Measurements from ENCODE around the gene MCF2L. TPM values are rescaled to one million over a fixed set of nuclear protein-coding genes. Genes with fewer than 3 reads are reported as not detected.

The MCF2L gene
- total RNA-seq, 1 experiment from 2014 or later: 5.9 TPM

DNA sequence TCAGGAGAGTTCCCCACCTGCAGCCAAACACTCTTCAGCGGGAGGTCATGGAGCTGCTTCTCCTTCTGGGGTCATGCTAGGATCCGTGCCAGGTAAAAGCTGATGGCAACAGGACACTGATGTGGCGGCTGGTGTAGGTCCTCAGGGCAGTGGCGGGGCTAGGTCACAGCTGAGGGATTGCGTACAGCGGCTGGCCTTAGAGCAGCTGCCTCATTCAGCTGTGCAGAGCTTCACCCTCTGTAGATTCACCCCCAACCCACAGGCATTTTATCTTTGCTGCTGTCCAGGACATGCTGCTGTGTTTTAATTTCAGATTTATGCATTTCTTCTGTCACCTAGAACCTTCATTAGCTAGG is 2.3 kb downstream of the MCF2L start:
- DNase-seq (no peak), ATAC-seq (no peak)
- Histone ChIP-seq H3K9me3 (ENCODE audit: low read length) (no peaks in the 10 kb centered on the region), H3K9ac (ENCODE audit: low read length) (no peak overlapping the region), H3K4me3 (ENCODE audit: low read length) (no peak overlapping the region), H3K36me3 (ENCODE audit: low read depth, low read length) (no peaks in the 10 kb centered on the region), H3K4me2 (ENCODE audit: low read length) (no peak overlapping the region), H4K20me1 (ENCODE audit: low read length) (no peaks in the 10 kb centered on the region), H3K9me2 (replicated peaks; ENCODE audit: low read length) (no peaks in the 10 kb centered on the region), H3K27ac (ENCODE audit: low read length) (no peak overlapping the region), H2AFZ (ENCODE audit: low read length) (no peak overlapping the region), H3K27me3 (ENCODE audit: low read length) (peaks cover 15% of the 10 kb centered on the region; the same call in 1 of the 2 replicates), H3F3A (ENCODE audit: low read length, unreplicated experiment) (no peaks in the 10 kb centered on the region), H3K4me1 (ENCODE audit: insufficient read depth, low read length) (no peaks in the 10 kb centered on the region), H3K79me2 (ENCODE audit: low read length) (no peaks in the 10 kb centered on the region)
- ChIA-PET POLR2A (ENCODE audit: unreplicated experiment) (no interaction called here), CTCF (no interaction called here)
- no TSS peak for BruUV-seq (replicated peaks)
- intact Hi-C loops (cut with micrococcal nuclease): no loop called here
- TF ChIP-seq EZH2 (IDR thresholded peaks at IDR 0.05; ENCODE audit: low read length, unreplicated experiment) (no peak), CTCF (conservative IDR thresholded peaks at IDR 0.05; ENCODE audit: low read depth, low read length) (no peak), EZH2phosphoT487 (IDR thresholded peaks at IDR 0.05; ENCODE audit: borderline replicate concordance, low read length) (no peak)

- BruUV-seq (replicated peaks): no TSS peak
Measured at GRCh38 chr13:112972258-112972657, 3.2 kb downstream of the MCF2L start.

More at GRCh38 chr13:112972258-112972657, 3.2 kb downstream of the MCF2L start:
- Histone ChIP-seq H3K9me2 (replicated peaks; ENCODE audit: low read length) (no peaks in the 10 kb centered on the region), H4K20me1 (ENCODE audit: low read length) (no peaks in the 10 kb centered on the region), H3F3A (ENCODE audit: low read length, unreplicated experiment) (no peaks in the 10 kb centered on the region), H3K27ac (ENCODE audit: low read length) (no peak overlapping the region), H3K36me3 (ENCODE audit: low read depth, low read length) (no peaks in the 10 kb centered on the region), H3K27me3 (ENCODE audit: low read length) (peaks cover 15% of the 10 kb centered on the region; the same call in 1 of the 2 replicates), H3K4me2 (ENCODE audit: low read length) (no peak overlapping the region), H3K9ac (ENCODE audit: low read length) (no peak overlapping the region), H3K4me1 (ENCODE audit: insufficient read depth, low read length) (no peaks in the 10 kb centered on the region), H3K4me3 (ENCODE audit: low read length) (no peak overlapping the region), H3K9me3 (ENCODE audit: low read length) (no peaks in the 10 kb centered on the region), H2AFZ (ENCODE audit: low read length) (no peak overlapping the region), H3K79me2 (ENCODE audit: low read length) (no peaks in the 10 kb centered on the region)
- TF ChIP-seq EZH2 (IDR thresholded peaks at IDR 0.05; ENCODE audit: low read length, unreplicated experiment): no peak
- TF ChIP-seq EZH2phosphoT487 (IDR thresholded peaks at IDR 0.05; ENCODE audit: borderline replicate concordance, low read length): no peak
- TF ChIP-seq CTCF (conservative IDR thresholded peaks at IDR 0.05; ENCODE audit: low read depth, low read length): no peak
- ATAC-seq: no peak
- DNase-seq: no peak
- intact Hi-C loops (cut with micrococcal nuclease): no loop called here
- ChIA-PET CTCF (no interaction called here), POLR2A (ENCODE audit: unreplicated experiment) (no interaction called here)
